ENCODE measurements around the gene KCNN3. TPM values are rescaled to one million over a fixed set of nuclear protein-coding genes. Genes with fewer than 3 reads are reported as not detected.

KCNN3 gene
- total RNA-seq, 2 experiments from 2014 or later = 0.25 to 0.26 TPM

GRCh38 chr1:154743526-154744036 is 126.5 kb downstream of the KCNN3 start:
- Mint-ChIP-seq H3K27me3 (ENCODE audit: low read depth) (no peaks in the 10 kb centered on the region), H3K27ac (no peak overlapping the region), H3K36me3 (ENCODE audit: low read depth) (no peaks in the 10 kb centered on the region), H3K9me3 (no peaks in the 10 kb centered on the region), H3K4me1 (ENCODE audit: low read depth) (peaks cover 56% of the 10 kb centered on the region), H3K4me3 (no peak overlapping the region)
- CTCF ChIA-PET = interaction anchor here (0.9 to 2.1 kb wide), 3 partner anchors 14 to 135 kb away, joined by 4 to 12 read pairs (median 4); no protein-coding TSS in a partner anchor
- no peak for DNase-seq
- intact Hi-C loops (cut with micrococcal nuclease) = loop anchor here (2.0 kb wide), 1 partner anchor 15 kb away; no protein-coding TSS in a partner anchor

- H3K27me3 Mint-ChIP-seq (ENCODE audit: low read depth) = no peaks in the 10 kb centered on the region
- H3K4me1 Mint-ChIP-seq (ENCODE audit: low read depth) = peaks cover 56% of the 10 kb centered on the region
- DNase-seq = no peak
- H3K4me3 Mint-ChIP-seq = no peak overlapping the region
- intact Hi-C loops (cut with micrococcal nuclease) = no loop called here
- CTCF ChIA-PET = interaction anchor here (0.6 to 1.2 kb wide), 2 partner anchors 9 to 110 kb away, joined by 3 to 4 read pairs; no protein-coding TSS in a partner anchor
- H3K27ac Mint-ChIP-seq = no peak overlapping the region
- no peaks in the 10 kb centered on the region for H3K36me3 Mint-ChIP-seq (ENCODE audit: low read depth)
- H3K9me3 Mint-ChIP-seq = no peaks in the 10 kb centered on the region
Measured at GRCh38 chr1:154742606-154743005, 127.5 kb downstream of the KCNN3 start.

DNA sequence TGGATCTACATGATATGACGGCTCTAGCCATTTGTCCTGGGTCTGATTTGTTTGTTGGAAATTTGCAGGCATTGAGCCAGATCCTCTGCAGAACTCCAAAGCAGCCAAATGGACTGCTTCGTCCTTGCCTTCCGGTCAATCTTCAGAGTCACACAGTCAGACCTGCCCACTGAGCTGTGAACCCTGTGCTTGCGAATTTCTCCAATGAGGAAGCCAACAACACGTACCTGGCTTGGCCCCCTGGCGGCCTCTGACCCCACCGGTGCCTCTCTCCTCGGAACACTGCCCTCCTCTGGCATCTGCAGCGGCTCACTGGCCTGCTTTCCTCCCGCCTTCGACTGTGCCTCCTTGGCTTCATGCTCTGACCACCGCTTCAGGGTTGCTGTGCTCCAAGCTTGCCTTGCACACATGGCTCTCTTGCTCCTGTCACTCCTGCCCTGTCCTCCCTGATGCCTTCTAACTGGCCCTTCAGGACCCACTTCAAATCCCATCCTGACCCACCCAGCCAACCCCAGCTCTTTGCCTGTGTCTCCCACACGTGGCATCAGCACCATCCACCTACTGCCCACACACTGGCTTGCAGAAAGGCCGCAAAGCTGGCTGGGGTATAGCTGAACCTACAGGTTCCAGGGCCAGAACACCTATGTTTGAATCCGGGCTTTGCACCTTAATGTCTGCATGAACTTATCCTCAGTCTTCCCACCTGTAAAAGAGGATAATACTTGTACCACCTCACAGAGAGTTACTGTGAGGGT is 128.2 kb downstream of the KCNN3 start:
- no peaks in the 10 kb centered on the region for H3K36me3 Mint-ChIP-seq (ENCODE audit: low read depth)
- no peak for DNase-seq
- intact Hi-C loops (cut with micrococcal nuclease) = no loop called here
- H3K27me3 Mint-ChIP-seq (ENCODE audit: low read depth) = no peaks in the 10 kb centered on the region
- no peak overlapping the region for H3K27ac Mint-ChIP-seq
- no peaks in the 10 kb centered on the region for H3K9me3 Mint-ChIP-seq
- H3K4me3 Mint-ChIP-seq = no peak overlapping the region
- H3K4me1 Mint-ChIP-seq (ENCODE audit: low read depth) = peaks cover 56% of the 10 kb centered on the region
- CTCF ChIA-PET = interaction anchor here (0.7 to 1.2 kb wide), 2 partner anchors 9 to 204 kb away, joined by 3 to 4 read pairs; no protein-coding TSS in a partner anchor

- Mint-ChIP-seq H3K36me3 (ENCODE audit: low read depth) (no peaks in the 10 kb centered on the region), H3K4me3 (no peak overlapping the region), H3K27ac (no peak overlapping the region), H3K4me1 (ENCODE audit: low read depth) (peaks cover 56% of the 10 kb centered on the region), H3K27me3 (ENCODE audit: low read depth) (no peaks in the 10 kb centered on the region), H3K9me3 (no peaks in the 10 kb centered on the region)
- CTCF ChIA-PET = interaction anchor here (0.7 kb wide), 1 partner anchor 205 kb away, joined by 3 read pairs; no protein-coding TSS in a partner anchor
- DNase-seq = no peak
- intact Hi-C loops (cut with micrococcal nuclease) = no loop called here
Measured at GRCh38 chr1:154741327-154741726, 128.8 kb downstream of the KCNN3 start.

GRCh38 chr1:154739654-154740053 is 130.4 kb downstream of the KCNN3 start:
- Mint-ChIP-seq H3K27me3 (ENCODE audit: low read depth) (no peaks in the 10 kb centered on the region), H3K4me1 (ENCODE audit: low read depth) (peaks cover 49% of the 10 kb centered on the region), H3K9me3 (no peaks in the 10 kb centered on the region), H3K27ac (no peak overlapping the region), H3K36me3 (ENCODE audit: low read depth) (no peaks in the 10 kb centered on the region), H3K4me3 (no peak overlapping the region)
- CTCF ChIA-PET = interaction anchor here (1.3 kb wide), 1 partner anchor 10 kb away, joined by 3 read pairs; no protein-coding TSS in a partner anchor
- intact Hi-C loops (cut with micrococcal nuclease) = no loop called here
- no peak for DNase-seq

DNA sequence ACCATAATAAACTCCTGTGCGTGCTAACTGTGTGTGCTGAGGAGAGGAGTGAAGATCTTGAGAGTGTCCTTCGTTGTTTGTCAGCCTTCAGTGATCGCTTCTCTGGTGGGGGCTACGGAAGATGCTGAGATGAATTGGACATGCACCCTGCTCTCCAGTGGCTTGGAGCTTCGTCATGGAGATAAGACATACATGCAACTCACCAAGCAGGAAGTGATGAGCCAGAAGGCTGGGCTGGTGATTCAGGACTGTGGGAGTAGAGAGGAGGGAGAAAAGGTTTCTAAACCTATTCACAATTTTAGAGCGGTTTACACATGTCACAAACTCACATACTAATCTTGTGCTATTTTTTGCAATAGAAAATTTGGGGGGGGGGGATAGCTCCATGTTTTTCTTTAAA is 133.2 kb downstream of the KCNN3 start:
- H3K4me3 Mint-ChIP-seq = no peak overlapping the region
- H3K4me1 Mint-ChIP-seq (ENCODE audit: low read depth) = peaks cover 45% of the 10 kb centered on the region
- no peaks in the 10 kb centered on the region for H3K27me3 Mint-ChIP-seq (ENCODE audit: low read depth)
- CTCF ChIA-PET = interaction anchor here (0.6 to 3.1 kb wide), 5 partner anchors 8 to 198 kb away, joined by 3 to 19 read pairs (median 4); no protein-coding TSS in a partner anchor
- intact Hi-C loops (cut with micrococcal nuclease) = loop anchor here (1.0 kb wide), 1 partner anchor 8 kb away; no protein-coding TSS in a partner anchor
- DNase-seq = peak; percentile 77
- peak overlapping the region; percentile 72 for H3K27ac Mint-ChIP-seq
- H3K9me3 Mint-ChIP-seq = no peaks in the 10 kb centered on the region
- no peaks in the 10 kb centered on the region for H3K36me3 Mint-ChIP-seq (ENCODE audit: low read depth)

- Mint-ChIP-seq H3K27me3 (ENCODE audit: low read depth) (no peaks in the 10 kb centered on the region), H3K9me3 (no peaks in the 10 kb centered on the region), H3K4me1 (ENCODE audit: low read depth) (peaks cover 43% of the 10 kb centered on the region), H3K36me3 (ENCODE audit: low read depth) (no peaks in the 10 kb centered on the region), H3K27ac (peak overlapping the region; percentile 8), H3K4me3 (no peak overlapping the region)
- no peak for DNase-seq
- CTCF ChIA-PET = interaction anchor here (0.6 to 3.1 kb wide), 2 partner anchors 13 to 515 kb away, joined by 4 to 19 read pairs; a partner anchor contains a TSS
- intact Hi-C loops (cut with micrococcal nuclease) = no loop called here
Measured at GRCh38 chr1:154735804-154736168, 134.3 kb downstream of the KCNN3 start.

DNA sequence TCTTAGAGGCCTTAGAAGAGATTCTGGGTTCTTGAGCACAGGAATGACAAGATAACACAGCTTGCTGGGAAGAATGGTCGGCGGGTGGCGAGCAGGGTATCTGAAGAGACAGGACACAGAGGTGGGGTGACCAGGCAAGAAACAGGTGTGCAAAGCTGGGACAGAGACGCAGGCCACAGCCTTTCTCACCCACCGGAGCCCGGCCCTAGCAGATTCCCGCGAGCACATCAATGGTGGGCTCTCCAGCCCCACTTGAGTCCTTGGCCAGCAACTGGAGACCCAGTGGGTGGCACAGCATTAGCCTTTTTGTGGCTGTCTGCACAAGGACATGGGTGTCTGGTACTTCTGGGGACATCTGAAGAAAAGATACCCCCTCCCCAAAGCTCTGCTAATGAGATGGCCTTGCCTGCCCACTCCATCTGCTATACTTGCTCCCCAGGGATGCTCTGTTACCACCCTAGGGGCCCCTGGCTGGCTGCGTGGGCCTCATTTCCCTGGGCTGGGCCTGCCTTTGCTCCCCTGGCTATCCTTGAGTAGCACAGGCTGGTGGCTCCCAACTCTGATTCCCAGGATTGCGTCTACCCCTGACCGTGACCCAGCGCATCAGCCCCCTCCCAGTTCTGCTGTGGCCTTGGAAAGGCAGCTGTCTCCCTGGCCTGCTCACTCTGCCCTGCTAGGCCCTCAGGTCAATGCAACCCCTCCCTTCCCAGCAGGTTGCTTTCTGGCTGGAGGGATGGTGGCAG is 134.8 kb downstream of the KCNN3 start:
- CTCF ChIA-PET = interaction anchor here (0.6 to 3.1 kb wide), 2 partner anchors 13 to 515 kb away, joined by 4 to 19 read pairs; a partner anchor contains a TSS
- H3K4me1 Mint-ChIP-seq (ENCODE audit: low read depth) = peaks cover 48% of the 10 kb centered on the region
- DNase-seq = no peak
- intact Hi-C loops (cut with micrococcal nuclease) = no loop called here
- H3K9me3 Mint-ChIP-seq = no peaks in the 10 kb centered on the region
- no peaks in the 10 kb centered on the region for H3K36me3 Mint-ChIP-seq (ENCODE audit: low read depth)
- H3K27me3 Mint-ChIP-seq (ENCODE audit: low read depth) = no peaks in the 10 kb centered on the region
- H3K27ac Mint-ChIP-seq = peak overlapping the region; percentile 8
- H3K4me3 Mint-ChIP-seq = no peak overlapping the region

- Mint-ChIP-seq H3K27me3 (ENCODE audit: low read depth) (no peaks in the 10 kb centered on the region), H3K36me3 (ENCODE audit: low read depth) (no peaks in the 10 kb centered on the region), H3K27ac (no peak overlapping the region), H3K4me3 (no peak overlapping the region), H3K9me3 (no peaks in the 10 kb centered on the region), H3K4me1 (ENCODE audit: low read depth) (peaks cover 53% of the 10 kb centered on the region)
- CTCF ChIA-PET = interaction anchor here (1.4 kb wide), 1 partner anchor 14 kb away, joined by 3 read pairs; no protein-coding TSS in a partner anchor
- no peak for DNase-seq
- intact Hi-C loops (cut with micrococcal nuclease) = no loop called here
Measured at GRCh38 chr1:154733621-154734020, 136.5 kb downstream of the KCNN3 start.

GRCh38 chr1:154730986-154731489 is 139.0 kb downstream of the KCNN3 start:
- no peak overlapping the region for H3K27ac Mint-ChIP-seq
- no peak overlapping the region for H3K4me3 Mint-ChIP-seq
- H3K27me3 Mint-ChIP-seq (ENCODE audit: low read depth) = no peaks in the 10 kb centered on the region
- H3K36me3 Mint-ChIP-seq (ENCODE audit: low read depth) = no peaks in the 10 kb centered on the region
- peaks cover 46% of the 10 kb centered on the region for H3K4me1 Mint-ChIP-seq (ENCODE audit: low read depth)
- CTCF ChIA-PET = interaction anchor here (0.6 to 2.3 kb wide), 5 partner anchors 11 to 148 kb away, joined by 3 to 6 read pairs (median 4); no protein-coding TSS in a partner anchor
- no peak for DNase-seq
- no peaks in the 10 kb centered on the region for H3K9me3 Mint-ChIP-seq
- intact Hi-C loops (cut with micrococcal nuclease) = no loop called here

DNA sequence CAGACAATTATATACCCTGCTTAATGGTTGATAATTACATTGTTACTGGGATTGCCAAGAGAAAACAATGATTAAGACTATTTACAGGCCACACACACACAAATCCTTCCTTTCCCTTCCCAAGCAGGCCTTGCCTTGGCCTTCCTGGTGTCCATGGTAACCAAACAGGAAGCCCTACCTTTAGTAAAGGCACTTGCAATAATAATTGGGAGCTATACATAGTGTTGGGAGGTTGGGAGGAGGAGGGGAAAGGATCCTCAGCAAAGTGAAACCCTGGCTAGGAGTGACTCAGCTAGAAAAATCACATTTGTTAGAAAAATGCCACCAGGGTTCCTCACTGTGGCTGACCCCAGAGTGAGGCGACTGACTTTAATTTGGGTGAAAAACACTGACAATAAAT is 139.8 kb downstream of the KCNN3 start:
- CTCF ChIA-PET = interaction anchor here (1.0 to 2.6 kb wide), 7 partner anchors 9 to 148 kb away, joined by 3 to 11 read pairs (median 4); no protein-coding TSS in a partner anchor
- DNase-seq = no peak
- Mint-ChIP-seq H3K27me3 (ENCODE audit: low read depth) (no peaks in the 10 kb centered on the region), H3K4me3 (no peak overlapping the region), H3K9me3 (no peaks in the 10 kb centered on the region), H3K4me1 (ENCODE audit: low read depth) (peaks cover 44% of the 10 kb centered on the region), H3K36me3 (ENCODE audit: low read depth) (no peaks in the 10 kb centered on the region), H3K27ac (no peak overlapping the region)
- intact Hi-C loops (cut with micrococcal nuclease) = no loop called here

DNA sequence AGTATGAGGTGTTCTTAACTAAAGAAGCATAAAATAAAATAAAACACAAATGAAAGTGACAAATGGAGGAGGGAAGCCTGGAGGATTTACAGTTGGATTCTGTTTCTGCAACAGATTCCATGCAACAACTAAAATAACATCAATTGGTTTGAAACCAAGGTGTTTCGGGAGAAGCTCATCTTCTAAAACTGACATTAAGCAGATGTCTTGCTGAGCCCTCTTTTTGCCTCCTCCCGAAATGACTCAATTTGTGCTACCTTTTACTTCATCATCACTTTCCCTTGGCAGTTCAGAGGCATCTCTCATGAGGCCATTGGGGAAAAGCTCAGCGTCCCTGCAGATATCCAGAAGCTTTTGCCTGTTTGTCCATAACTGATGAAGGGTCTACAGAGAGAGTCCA is 140.5 kb downstream of the KCNN3 start:
- H3K27ac Mint-ChIP-seq = no peak overlapping the region
- no peak overlapping the region for H3K4me3 Mint-ChIP-seq
- H3K9me3 Mint-ChIP-seq = no peaks in the 10 kb centered on the region
- no peak for DNase-seq
- H3K27me3 Mint-ChIP-seq (ENCODE audit: low read depth) = no peaks in the 10 kb centered on the region
- peaks cover 44% of the 10 kb centered on the region for H3K4me1 Mint-ChIP-seq (ENCODE audit: low read depth)
- CTCF ChIA-PET = interaction anchor here (0.7 to 2.6 kb wide), 8 partner anchors 9 to 162 kb away, joined by 3 to 11 read pairs (median 4); no protein-coding TSS in a partner anchor
- no peaks in the 10 kb centered on the region for H3K36me3 Mint-ChIP-seq (ENCODE audit: low read depth)
- intact Hi-C loops (cut with micrococcal nuclease) = loop anchor here (1.0 to 2.0 kb wide), 2 partner anchors 8 to 19 kb away; no protein-coding TSS in a partner anchor

All from activated naive CD4-positive, alpha-beta T cell treated with anti-CD3 and anti-CD28 coated beads for 36 hours (primary cell).